Hematopoietic multipotent progenitor cell treated with erythropoietin and hydrocortisone succinate and interleukin-3 and kit ligand, for 8 days (in vitro differentiated cells): Measurements from ENCODE around the gene IFNL1.
"Not testable (repeated sequence)": the region's sequence is repeated elsewhere in the genome, so short reads cannot be mapped to it uniquely, and the experiment has no call there.

Experiments
- DNase-seq: peaks from one replicate; pipeline ENCODE4 v3.0.0-alpha.2; 2015

Gene IFNL1

GRCh38 chr19:39270036-39270871, 26.0 kb upstream of the IFNL1 start:
- no peak for DNase-seq

- not testable (repeated sequence) for DNase-seq
Measured at GRCh38 chr19:39273859-39274258, 22.3 kb upstream of the IFNL1 start.

- DNase-seq, result no peak
Measured at GRCh38 chr19:39275578-39275977, 20.6 kb upstream of the IFNL1 start.

- DNase-seq, result no peak
Measured at GRCh38 chr19:39276740-39277139, 19.5 kb upstream of the IFNL1 start.

- DNase-seq, result no peak
Measured at GRCh38 chr19:39277598-39277997, 18.6 kb upstream of the IFNL1 start.

GRCh38 chr19:39282021-39282420, 14.2 kb upstream of the IFNL1 start:
- no peak for DNase-seq

GRCh38 chr19:39284032-39284431, 12.2 kb upstream of the IFNL1 start:
- DNase-seq, result no peak

- DNase-seq, result no peak
Measured at GRCh38 chr19:39293394-39293793, 2.8 kb upstream of the IFNL1 start.

GRCh38 chr19:39296906-39297305, 699 bp downstream of the IFNL1 start:
- DNase-seq, result no peak

GRCh38 chr19:39297931-39298634, 1.9 kb downstream of the IFNL1 start:
- no peak for DNase-seq

- no peak for DNase-seq
Measured at GRCh38 chr19:39299404-39299803, 3.2 kb downstream of the IFNL1 start.

- DNase-seq, result no peak
Measured at GRCh38 chr19:39299832-39300231, 3.6 kb downstream of the IFNL1 start.

GRCh38 chr19:39301021-39301420, 4.8 kb downstream of the IFNL1 start:
- no peak for DNase-seq

- no peak for DNase-seq
Measured at GRCh38 chr19:39301562-39301961, 5.4 kb downstream of the IFNL1 start.

GRCh38 chr19:39303373-39304184, 7.4 kb downstream of the IFNL1 start:
- DNase-seq, result no peak

GRCh38 chr19:39304185-39304513, 7.9 kb downstream of the IFNL1 start:
- no peak for DNase-seq

- no peak for DNase-seq
Measured at GRCh38 chr19:39304701-39305571, 8.7 kb downstream of the IFNL1 start.

GRCh38 chr19:39306075-39306474, 9.9 kb downstream of the IFNL1 start:
- DNase-seq, result no peak

GRCh38 chr19:39307046-39307821, 11.0 kb downstream of the IFNL1 start:
- DNase-seq, result peak; percentile 10

- DNase-seq, result no peak
Measured at GRCh38 chr19:39307822-39308530, 11.8 kb downstream of the IFNL1 start.
